ENCODE results near the gene WDFY4.

Gene WDFY4

GRCh38 chr10:48742891-48743860, 58.5 kb downstream of the WDFY4 start:
- H3K9ac ChIP-seq (ENCODE audit: low read depth, low read length): no peak overlapping the region
- no peak overlapping the region for H3K4me2 ChIP-seq (ENCODE audit: low read length)
- H3K4me3 ChIP-seq (ENCODE audit: low read length): no peak overlapping the region
- H3K4me1 ChIP-seq (ENCODE audit: control insufficient read depth, insufficient read depth, low read length): no peaks in the 10 kb centered on the region
- H3K9me3 ChIP-seq (replicated peaks; ENCODE audit: low read length): no peaks in the 10 kb centered on the region
- H3K36me3 ChIP-seq (ENCODE audit: insufficient read depth, low read length): no peaks in the 10 kb centered on the region
- peaks cover 58% of the 10 kb centered on the region for H3K27me3 ChIP-seq (ENCODE audit: control insufficient read depth, insufficient read depth, low read length)

- Histone ChIP-seq H3K27me3 (ENCODE audit: control insufficient read depth, insufficient read depth, low read length) (peaks cover 50% of the 10 kb centered on the region), H3K36me3 (ENCODE audit: insufficient read depth, low read length) (no peaks in the 10 kb centered on the region), H3K4me1 (ENCODE audit: control insufficient read depth, insufficient read depth, low read length) (no peaks in the 10 kb centered on the region), H3K9me3 (replicated peaks; ENCODE audit: low read length) (no peaks in the 10 kb centered on the region), H3K4me2 (ENCODE audit: low read length) (no peak overlapping the region), H3K9ac (ENCODE audit: low read depth, low read length) (no peak overlapping the region), H3K4me3 (ENCODE audit: low read length) (no peak overlapping the region)
These were observed 59.9 kb downstream of the WDFY4 start for GRCh38 chr10:48744587-48744986.

GRCh38 chr10:48745662-48746245, 61.1 kb downstream of the WDFY4 start:
- Histone ChIP-seq H3K4me1 (ENCODE audit: control insufficient read depth, insufficient read depth, low read length) (no peaks in the 10 kb centered on the region), H3K4me2 (ENCODE audit: low read length) (no peak overlapping the region), H3K27me3 (ENCODE audit: control insufficient read depth, insufficient read depth, low read length) (peaks cover 44% of the 10 kb centered on the region), H3K9me3 (replicated peaks; ENCODE audit: low read length) (no peaks in the 10 kb centered on the region), H3K9ac (ENCODE audit: low read depth, low read length) (no peak overlapping the region), H3K4me3 (ENCODE audit: low read length) (no peak overlapping the region), H3K36me3 (ENCODE audit: insufficient read depth, low read length) (no peaks in the 10 kb centered on the region)

- H3K36me3 ChIP-seq (ENCODE audit: insufficient read depth, low read length): no peaks in the 10 kb centered on the region
- H3K4me3 ChIP-seq (ENCODE audit: low read length): no peak overlapping the region
- H3K4me2 ChIP-seq (ENCODE audit: low read length): no peak overlapping the region
- H3K4me1 ChIP-seq (ENCODE audit: control insufficient read depth, insufficient read depth, low read length): no peaks in the 10 kb centered on the region
- no peak overlapping the region for H3K9ac ChIP-seq (ENCODE audit: low read depth, low read length)
- H3K27me3 ChIP-seq (ENCODE audit: control insufficient read depth, insufficient read depth, low read length): peaks cover 43% of the 10 kb centered on the region
- no peaks in the 10 kb centered on the region for H3K9me3 ChIP-seq (replicated peaks; ENCODE audit: low read length)
These were observed 63.9 kb downstream of the WDFY4 start for GRCh38 chr10:48748573-48748972.

- H3K9me3 ChIP-seq (replicated peaks; ENCODE audit: low read length): no peaks in the 10 kb centered on the region
- H3K36me3 ChIP-seq (ENCODE audit: insufficient read depth, low read length): no peaks in the 10 kb centered on the region
- peaks cover 35% of the 10 kb centered on the region for H3K27me3 ChIP-seq (ENCODE audit: control insufficient read depth, insufficient read depth, low read length)
- no peaks in the 10 kb centered on the region for H3K4me1 ChIP-seq (ENCODE audit: control insufficient read depth, insufficient read depth, low read length)
- H3K9ac ChIP-seq (ENCODE audit: low read depth, low read length): no peak overlapping the region
- no peak overlapping the region for H3K4me3 ChIP-seq (ENCODE audit: low read length)
- H3K4me2 ChIP-seq (ENCODE audit: low read length): no peak overlapping the region
These were observed 64.6 kb downstream of the WDFY4 start for GRCh38 chr10:48749254-48749787.

GRCh38 chr10:48750019-48750418, 65.3 kb downstream of the WDFY4 start:
- Histone ChIP-seq H3K9ac (ENCODE audit: low read depth, low read length) (no peak overlapping the region), H3K4me3 (ENCODE audit: low read length) (no peak overlapping the region), H3K9me3 (replicated peaks; ENCODE audit: low read length) (no peaks in the 10 kb centered on the region), H3K27me3 (ENCODE audit: control insufficient read depth, insufficient read depth, low read length) (peaks cover 34% of the 10 kb centered on the region), H3K4me1 (ENCODE audit: control insufficient read depth, insufficient read depth, low read length) (no peaks in the 10 kb centered on the region), H3K4me2 (ENCODE audit: low read length) (no peak overlapping the region), H3K36me3 (ENCODE audit: insufficient read depth, low read length) (no peaks in the 10 kb centered on the region)

GRCh38 chr10:48750991-48751390, 66.3 kb downstream of the WDFY4 start:
- H3K36me3 ChIP-seq (ENCODE audit: insufficient read depth, low read length): no peaks in the 10 kb centered on the region
- no peak overlapping the region for H3K4me2 ChIP-seq (ENCODE audit: low read length)
- H3K4me3 ChIP-seq (ENCODE audit: low read length): no peak overlapping the region

GRCh38 chr10:48751730-48752129, 67.1 kb downstream of the WDFY4 start:
- Histone ChIP-seq H3K9me3 (replicated peaks; ENCODE audit: low read length) (no peaks in the 10 kb centered on the region), H3K4me1 (ENCODE audit: control insufficient read depth, insufficient read depth, low read length) (no peaks in the 10 kb centered on the region), H3K27me3 (ENCODE audit: control insufficient read depth, insufficient read depth, low read length) (peaks cover 25% of the 10 kb centered on the region), H3K36me3 (ENCODE audit: insufficient read depth, low read length) (no peaks in the 10 kb centered on the region), H3K9ac (ENCODE audit: low read depth, low read length) (no peak overlapping the region), H3K4me2 (ENCODE audit: low read length) (no peak overlapping the region), H3K4me3 (ENCODE audit: low read length) (no peak overlapping the region)

More at GRCh38 chr10:48750991-48751390, 66.3 kb downstream of the WDFY4 start:
- Histone ChIP-seq H3K9ac (ENCODE audit: low read depth, low read length) (no peak overlapping the region), H3K27me3 (ENCODE audit: control insufficient read depth, insufficient read depth, low read length) (peaks cover 26% of the 10 kb centered on the region), H3K9me3 (replicated peaks; ENCODE audit: low read length) (no peaks in the 10 kb centered on the region), H3K4me1 (ENCODE audit: control insufficient read depth, insufficient read depth, low read length) (no peaks in the 10 kb centered on the region)

GRCh38 chr10:48758411-48758810, 73.7 kb downstream of the WDFY4 start:
- peaks cover 22% of the 10 kb centered on the region for H3K27me3 ChIP-seq (ENCODE audit: control insufficient read depth, insufficient read depth, low read length)
- H3K36me3 ChIP-seq (ENCODE audit: insufficient read depth, low read length): no peaks in the 10 kb centered on the region
- no peak overlapping the region for H3K9ac ChIP-seq (ENCODE audit: low read depth, low read length)
- H3K4me2 ChIP-seq (ENCODE audit: low read length): no peak overlapping the region
- no peaks in the 10 kb centered on the region for H3K4me1 ChIP-seq (ENCODE audit: control insufficient read depth, insufficient read depth, low read length)
- no peak overlapping the region for H3K4me3 ChIP-seq (ENCODE audit: low read length)
- no peaks in the 10 kb centered on the region for H3K9me3 ChIP-seq (replicated peaks; ENCODE audit: low read length)

GRCh38 chr10:48759113-48759901, 74.6 kb downstream of the WDFY4 start:
- no peaks in the 10 kb centered on the region for H3K4me1 ChIP-seq (ENCODE audit: control insufficient read depth, insufficient read depth, low read length)
- no peak overlapping the region for H3K4me2 ChIP-seq (ENCODE audit: low read length)
- peaks cover 26% of the 10 kb centered on the region for H3K27me3 ChIP-seq (ENCODE audit: control insufficient read depth, insufficient read depth, low read length)
- H3K9me3 ChIP-seq (replicated peaks; ENCODE audit: low read length): no peaks in the 10 kb centered on the region
- no peaks in the 10 kb centered on the region for H3K36me3 ChIP-seq (ENCODE audit: insufficient read depth, low read length)
- H3K9ac ChIP-seq (ENCODE audit: low read depth, low read length): no peak overlapping the region
- no peak overlapping the region for H3K4me3 ChIP-seq (ENCODE audit: low read length)

GRCh38 chr10:48760983-48761382, 76.3 kb downstream of the WDFY4 start:
- Histone ChIP-seq H3K4me1 (ENCODE audit: control insufficient read depth, insufficient read depth, low read length) (no peaks in the 10 kb centered on the region), H3K4me2 (ENCODE audit: low read length) (no peak overlapping the region), H3K27me3 (ENCODE audit: control insufficient read depth, insufficient read depth, low read length) (peaks cover 37% of the 10 kb centered on the region), H3K36me3 (ENCODE audit: insufficient read depth, low read length) (no peaks in the 10 kb centered on the region), H3K9ac (ENCODE audit: low read depth, low read length) (no peak overlapping the region), H3K9me3 (replicated peaks; ENCODE audit: low read length) (no peaks in the 10 kb centered on the region), H3K4me3 (ENCODE audit: low read length) (no peak overlapping the region)

All from skeletal muscle satellite cell (primary cell).